ENCODE measurements around the gene OR2J1.

OR2J1 gene

GRCh38 chr6:29141606-29142005 lies 42.3 kb downstream of the OR2J1 start:
- peaks cover 9% of the 10 kb centered on the region for H3K9me3 ChIP-seq (ENCODE audit: control insufficient read depth, low read length)
- no CpG with 5 or more reads among the region's 1 CpG for WGBS
- H3K79me1 ChIP-seq (replicated peaks; ENCODE audit: low read length, poor library complexity, severe bottlenecking): no peaks in the 10 kb centered on the region
- no peak overlapping the region for H3K4ac ChIP-seq (ENCODE audit: low read depth in 1 of 2, low read length in 2 of 2)
- H3K27ac ChIP-seq (ENCODE audit: low read length, poor library complexity, severe bottlenecking): no peak overlapping the region
- no peaks in the 10 kb centered on the region for H3K27me3 ChIP-seq (ENCODE audit: control insufficient read depth in 1 of 2, insufficient read depth in 1 of 2, low read length in 2 of 2)
- no peak overlapping the region for H4K91ac ChIP-seq (ENCODE audit: low read length)
- no peak overlapping the region for H3K9ac ChIP-seq (ENCODE audit: low read length)
- no peak overlapping the region for H2AFZ ChIP-seq (ENCODE audit: low read depth, low read length)
- DNase-seq: no peak
- no peak overlapping the region for H2BK5ac ChIP-seq (ENCODE audit: low read depth, low read length, poor library complexity, severe bottlenecking)
- no peak overlapping the region for H3K4me3 ChIP-seq (ENCODE audit: insufficient read depth in 1 of 2, low read depth in 1 of 2, low read length in 2 of 2)
- H2AK5ac ChIP-seq (ENCODE audit: low read length, severe bottlenecking): no peak overlapping the region
- H3K23ac ChIP-seq (ENCODE audit: low read length in 2 of 2): no peak overlapping the region
- H3K4me1 ChIP-seq (ENCODE audit: control insufficient read depth, insufficient read depth, low read depth, low read length): no peaks in the 10 kb centered on the region
- no peak overlapping the region for H2BK15ac ChIP-seq (ENCODE audit: low read depth, poor library complexity, severe bottlenecking)
- no peak overlapping the region for H3K4me2 ChIP-seq (ENCODE audit: low read length, poor library complexity, severe bottlenecking)
- H3K14ac ChIP-seq (ENCODE audit: low read length in 2 of 2): no peak overlapping the region
- no peak overlapping the region for H3K18ac ChIP-seq (ENCODE audit: low read depth in 1 of 2, low read length in 2 of 2)
- H3K36me3 ChIP-seq (ENCODE audit: control insufficient read depth in 1 of 2, insufficient read depth in 2 of 2, low read depth in 1 of 2, low read length in 2 of 2): no peaks in the 10 kb centered on the region
- H2BK120ac ChIP-seq (ENCODE audit: low read depth, low read length): no peak overlapping the region
- H2BK12ac ChIP-seq (ENCODE audit: low read length in 2 of 2): no peak overlapping the region
- H4K8ac ChIP-seq (ENCODE audit: low read length): no peak overlapping the region

- H2AK5ac ChIP-seq (ENCODE audit: low read length, severe bottlenecking): no peak overlapping the region
- no peak overlapping the region for H4K91ac ChIP-seq (ENCODE audit: low read length)
- no peak overlapping the region for H3K23ac ChIP-seq (ENCODE audit: low read length in 2 of 2)
- H2BK12ac ChIP-seq (ENCODE audit: low read length in 2 of 2): no peak overlapping the region
- H2BK5ac ChIP-seq (ENCODE audit: low read depth, low read length, poor library complexity, severe bottlenecking): no peak overlapping the region
- H3K27me3 ChIP-seq (ENCODE audit: control insufficient read depth in 1 of 2, insufficient read depth in 1 of 2, low read length in 2 of 2): no peaks in the 10 kb centered on the region
- DNase-seq: no peak
- H3K18ac ChIP-seq (ENCODE audit: low read depth in 1 of 2, low read length in 2 of 2): no peak overlapping the region
- no peak overlapping the region for H3K14ac ChIP-seq (ENCODE audit: low read length in 2 of 2)
- H3K4me3 ChIP-seq (ENCODE audit: insufficient read depth in 1 of 2, low read depth in 1 of 2, low read length in 2 of 2): no peak overlapping the region
- no peak overlapping the region for H3K27ac ChIP-seq (ENCODE audit: low read length, poor library complexity, severe bottlenecking)
- H2AFZ ChIP-seq (ENCODE audit: low read depth, low read length): no peak overlapping the region
- H3K4me2 ChIP-seq (ENCODE audit: low read length, poor library complexity, severe bottlenecking): no peak overlapping the region
- no peaks in the 10 kb centered on the region for H3K79me1 ChIP-seq (replicated peaks; ENCODE audit: low read length, poor library complexity, severe bottlenecking)
- no peak overlapping the region for H3K4ac ChIP-seq (ENCODE audit: low read depth in 1 of 2, low read length in 2 of 2)
- H2BK120ac ChIP-seq (ENCODE audit: low read depth, low read length): no peak overlapping the region
- no peaks in the 10 kb centered on the region for H3K4me1 ChIP-seq (ENCODE audit: control insufficient read depth, insufficient read depth, low read depth, low read length)
- H2BK15ac ChIP-seq (ENCODE audit: low read depth, poor library complexity, severe bottlenecking): no peak overlapping the region
- H3K36me3 ChIP-seq (ENCODE audit: control insufficient read depth in 1 of 2, insufficient read depth in 2 of 2, low read depth in 1 of 2, low read length in 2 of 2): no peaks in the 10 kb centered on the region
- no peak overlapping the region for H3K9ac ChIP-seq (ENCODE audit: low read length)
- H4K8ac ChIP-seq (ENCODE audit: low read length): no peak overlapping the region
- peaks cover 9% of the 10 kb centered on the region for H3K9me3 ChIP-seq (ENCODE audit: control insufficient read depth, low read length)
Observed at GRCh38 chr6:29142309-29142708, 43.0 kb downstream of the OR2J1 start.

- DNase-seq: no peak
- Histone ChIP-seq H3K4me3 (ENCODE audit: insufficient read depth in 1 of 2, low read depth in 1 of 2, low read length in 2 of 2) (no peak overlapping the region), H3K4me2 (ENCODE audit: low read length, poor library complexity, severe bottlenecking) (no peak overlapping the region), H3K14ac (ENCODE audit: low read length in 2 of 2) (no peak overlapping the region), H3K23ac (ENCODE audit: low read length in 2 of 2) (no peak overlapping the region), H3K36me3 (ENCODE audit: control insufficient read depth in 1 of 2, insufficient read depth in 2 of 2, low read depth in 1 of 2, low read length in 2 of 2) (no peaks in the 10 kb centered on the region), H2BK120ac (ENCODE audit: low read depth, low read length) (no peak overlapping the region), H3K4me1 (ENCODE audit: control insufficient read depth, insufficient read depth, low read depth, low read length) (no peaks in the 10 kb centered on the region), H3K9me3 (ENCODE audit: control insufficient read depth, low read length) (peaks cover 12% of the 10 kb centered on the region), H3K18ac (ENCODE audit: low read depth in 1 of 2, low read length in 2 of 2) (no peak overlapping the region), H2BK12ac (ENCODE audit: low read length in 2 of 2) (no peak overlapping the region), H2BK5ac (ENCODE audit: low read depth, low read length, poor library complexity, severe bottlenecking) (no peak overlapping the region), H4K91ac (ENCODE audit: low read length) (no peak overlapping the region), H4K8ac (ENCODE audit: low read length) (no peak overlapping the region), H2AK5ac (ENCODE audit: low read length, severe bottlenecking) (no peak overlapping the region), H3K4ac (ENCODE audit: low read depth in 1 of 2, low read length in 2 of 2) (no peak overlapping the region), H2AFZ (ENCODE audit: low read depth, low read length) (no peak overlapping the region), H2BK15ac (ENCODE audit: low read depth, poor library complexity, severe bottlenecking) (no peak overlapping the region), H3K27me3 (ENCODE audit: control insufficient read depth in 1 of 2, insufficient read depth in 1 of 2, low read length in 2 of 2) (no peaks in the 10 kb centered on the region), H3K79me1 (replicated peaks; ENCODE audit: low read length, poor library complexity, severe bottlenecking) (no peaks in the 10 kb centered on the region), H3K9ac (ENCODE audit: low read length) (no peak overlapping the region), H3K27ac (ENCODE audit: low read length, poor library complexity, severe bottlenecking) (no peak overlapping the region)
- 46% methylated on average over 2 of the region's 2 CpGs for WGBS
Observed at GRCh38 chr6:29146179-29146578, 46.9 kb downstream of the OR2J1 start.

GRCh38 chr6:29147074-29147473 lies 47.8 kb downstream of the OR2J1 start:
- no CpG with 5 or more reads among the region's 3 CpGs for WGBS
- H2BK5ac ChIP-seq (ENCODE audit: low read depth, low read length, poor library complexity, severe bottlenecking): no peak overlapping the region
- H2BK120ac ChIP-seq (ENCODE audit: low read depth, low read length): no peak overlapping the region

More at GRCh38 chr6:29147074-29147473, 47.8 kb downstream of the OR2J1 start:
- H2BK12ac ChIP-seq (ENCODE audit: low read length in 2 of 2): no peak overlapping the region
- no peak overlapping the region for H3K23ac ChIP-seq (ENCODE audit: low read length in 2 of 2)
- no peak overlapping the region for H4K8ac ChIP-seq (ENCODE audit: low read length)
- H3K4ac ChIP-seq (ENCODE audit: low read depth in 1 of 2, low read length in 2 of 2): no peak overlapping the region
- no peak overlapping the region for H3K4me2 ChIP-seq (ENCODE audit: low read length, poor library complexity, severe bottlenecking)
- no peak overlapping the region for H3K18ac ChIP-seq (ENCODE audit: low read depth in 1 of 2, low read length in 2 of 2)
- no peaks in the 10 kb centered on the region for H3K27me3 ChIP-seq (ENCODE audit: control insufficient read depth in 1 of 2, insufficient read depth in 1 of 2, low read length in 2 of 2)
- no peaks in the 10 kb centered on the region for H3K79me1 ChIP-seq (replicated peaks; ENCODE audit: low read length, poor library complexity, severe bottlenecking)
- no peak overlapping the region for H3K4me3 ChIP-seq (ENCODE audit: insufficient read depth in 1 of 2, low read depth in 1 of 2, low read length in 2 of 2)
- no peak overlapping the region for H2AK5ac ChIP-seq (ENCODE audit: low read length, severe bottlenecking)
- H2BK15ac ChIP-seq (ENCODE audit: low read depth, poor library complexity, severe bottlenecking): no peak overlapping the region
- no peak overlapping the region for H2AFZ ChIP-seq (ENCODE audit: low read depth, low read length)
- H3K14ac ChIP-seq (ENCODE audit: low read length in 2 of 2): no peak overlapping the region
- no peak overlapping the region for H3K9ac ChIP-seq (ENCODE audit: low read length)
- no peaks in the 10 kb centered on the region for H3K4me1 ChIP-seq (ENCODE audit: control insufficient read depth, insufficient read depth, low read depth, low read length)
- no peak for DNase-seq
- H3K36me3 ChIP-seq (ENCODE audit: control insufficient read depth in 1 of 2, insufficient read depth in 2 of 2, low read depth in 1 of 2, low read length in 2 of 2): no peaks in the 10 kb centered on the region
- H4K91ac ChIP-seq (ENCODE audit: low read length): no peak overlapping the region
- peaks cover 12% of the 10 kb centered on the region for H3K9me3 ChIP-seq (ENCODE audit: control insufficient read depth, low read length)
- H3K27ac ChIP-seq (ENCODE audit: low read length, poor library complexity, severe bottlenecking): no peak overlapping the region
